GM20431 (cell line): ENCODE results near the gene BARX1.

ENCODE experiments used
- in situ Hi-C: fragments of 300-500 bp; cut with MseI, MboI; formaldehyde crosslinking; loops from one replicate; pipeline ENCODE4 v1.15.0; 2020; ENCODE audit warnings: low sequenced_read_pairs; ENCODE audit not compliant: unreplicated experiment

The BARX1 gene

GRCh38 chr9:93903886-93904648, 51.1 kb downstream of the BARX1 start:
- in situ Hi-C loops: no loop called here

GRCh38 chr9:93902780-93903655, 52.1 kb downstream of the BARX1 start:
- in situ Hi-C loops: no loop called here

GRCh38 chr9:93902051-93902779, 52.9 kb downstream of the BARX1 start:
- in situ Hi-C loops: no loop called here
